Upper lobe of left lung (tissue), 6 donors: ENCODE data around the gene AZGP1. TPM values are rescaled to one million over a fixed set of nuclear protein-coding genes. Genes with fewer than 3 reads are reported as not detected.
"Not testable (repeated sequence)": the region's sequence is repeated elsewhere in the genome, so short reads cannot be mapped to it uniquely, and the experiment has no call there.

Source experiments
- ATAC-seq, 2 donors: fragments of 200-7000 bp; cut with Tn5 transposase; one replicate each; pipeline ENCODE4 v1.9.1; 2022; ENCODE audit warnings: mild to moderate bottlenecking in 2 of 2, moderate library complexity in 2 of 2; ENCODE audit not compliant: low FRiP score in 2 of 2
- DNase-seq, 2 donors: peaks; one replicate each; pipeline ENCODE4 v3.0.0-alpha.2; 2019 to 2020
- H3K27ac ChIP-seq, 4 donors: fragments of 200-600 bp; sonication (generic); one replicate each; pipeline ENCODE4 v1.5.1; 2016 to 2019
- H3K27me3 ChIP-seq, 4 donors: fragments of 200-600 bp; sonication (generic); one replicate each; pipeline ENCODE4 v1.5.1; 2017 to 2019
- H3K36me3 ChIP-seq, 4 donors: fragments of 200-600 bp; sonication (generic); one replicate each; pipeline ENCODE4 v1.5.1; 2016 to 2019
- H3K4me1 ChIP-seq, 4 donors: fragments of 200-600 bp; sonication (generic); one replicate each; pipeline ENCODE4 v1.5.1; 2018 to 2019
- H3K4me3 ChIP-seq, 4 donors: fragments of 200-600 bp; sonication (generic); one replicate each; pipeline ENCODE4 v1.5.1; 2017 to 2019; ENCODE audit warnings: mild to moderate bottlenecking in 2 of 4, moderate library complexity in 1 of 4
- H3K9me3 ChIP-seq, 4 donors: fragments of 200-600 bp; sonication (generic); one replicate each; pipeline ENCODE4 v1.5.1; 2018 to 2019
- EP300 ChIP-seq, 4 donors: sonication (generic); formaldehyde crosslinking; IDR thresholded peaks; one replicate each; pipeline ENCODE4 v1.5.1; 2017; ENCODE audit warnings: antibody characterized with exemption in 4 of 4, control low read depth in 2 of 4
- POLR2A ChIP-seq, 4 donors: fragments of 450-650 bp; IDR thresholded peaks; one replicate each; pipeline ENCODE4 v1.5.1; 2016 to 2017; ENCODE audit warnings: antibody characterized with exemption in 4 of 4, mild to moderate bottlenecking in 2 of 4
- POLR2AphosphoS5 ChIP-seq, 2 donors: sonication (generic); formaldehyde crosslinking; IDR thresholded peaks; one replicate each; pipeline ENCODE4 v1.5.1; 2017; ENCODE audit warnings: antibody characterized with exemption in 2 of 2
- WGBS, 2 donors: methylation state at CpG; one replicate each; pipeline ENCODE4 v1.1.5; 2017 to 2018; 5-methylcytosine and 5-hydroxymethylcytosine counted together
- total RNA-seq, 6 donors: library from RNA; depleted of rRNA in 4 of 6; stranded (reverse); fragments of >200 nt in 4 of 6; gene quantifications; one replicate each; pipeline versions ENCODE4 v1.1.0 to v1.2.1, GENCODE V29; 2016 to 2021
- TF ChIP-seq, protein P1 (sequence below), 6 experiments: fragments of 450-650 bp in 4 of 6; fragments of 200-600 bp in 2 of 6; sonication (generic) in 2 of 6; IDR thresholded peaks; one replicate each; pipeline ENCODE4 v1.5.1; 2016 to 2019; ENCODE audit warnings: antibody characterized with exemption in 6 of 6
- donor health status: DM: no; HTN: no; CAD: no; lungs with moderate emphysema.
- donor health status: DM: no; HTN: yes; CAD: no; lungs with severe emphysema.

Gene AZGP1
- total RNA-seq, 6 donors from 2014 or later = 2.3 to 35.6 (median 28.8) TPM

DNA sequence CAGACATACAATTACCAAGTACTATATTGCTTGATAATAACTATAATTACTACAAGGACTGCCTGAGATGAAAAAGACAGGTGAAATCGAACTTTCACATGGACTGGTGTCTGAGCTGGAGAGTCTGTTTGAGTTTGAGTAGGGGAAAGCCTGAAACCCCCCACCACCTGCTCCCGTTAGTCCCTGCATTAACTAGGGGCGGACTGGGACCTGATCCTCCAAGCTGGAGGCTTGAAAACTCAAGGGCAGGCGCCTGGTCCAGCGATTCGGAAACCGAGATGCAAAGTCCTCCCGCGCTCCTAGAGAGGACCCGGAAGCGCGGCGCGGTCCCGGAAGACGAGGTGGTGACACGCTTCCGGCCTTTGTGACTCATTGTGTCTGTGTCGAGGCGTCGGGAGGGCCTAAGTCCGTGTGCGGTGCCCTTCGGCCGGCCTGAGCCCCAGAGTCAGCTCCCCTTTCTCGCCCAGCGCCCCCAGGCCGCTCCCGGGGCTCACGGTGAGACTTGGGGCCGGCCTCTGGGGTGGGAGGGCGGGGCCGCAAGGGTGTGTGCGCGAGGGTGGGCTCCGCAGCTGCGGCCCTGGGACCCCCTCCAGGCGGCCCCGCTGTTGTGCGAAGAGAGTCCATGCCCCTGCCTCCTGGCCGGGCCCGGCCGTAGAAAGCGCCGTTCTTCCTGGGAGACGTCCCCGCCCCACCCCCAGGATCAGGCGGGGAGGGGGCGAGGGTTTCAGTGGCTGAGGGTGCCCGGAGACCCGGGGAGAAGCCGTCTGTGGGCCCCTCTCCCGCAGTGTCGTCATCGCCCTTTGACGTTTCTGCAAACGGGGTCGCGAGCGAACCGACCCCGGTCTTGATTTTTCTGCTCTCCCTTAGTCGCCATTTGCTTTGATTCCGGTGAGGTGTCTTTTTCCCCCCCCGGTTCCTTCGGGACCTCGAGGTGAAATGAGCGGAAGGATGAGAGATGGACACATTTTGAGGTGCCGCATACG is 39.7 kb upstream of the AZGP1 start, which contains the start of gene ZKSCAN1:
TSS of gene ZKSCAN1 (plus strand) at position 365 of the 983 bp plus-strand sequence. CDS start 7,911 bp downstream, outside the sequence.
- peak within 1 kb of the TSS; percentile 95 to 100 (median 99) for H3K27ac ChIP-seq
- no peaks in the 10 kb centered on the region for H3K27me3 ChIP-seq
- peaks cover 19 to 57% (median 40%) of the 10 kb centered on the region in 4 donors for H3K4me1 ChIP-seq
- no peaks in the 10 kb centered on the region for H3K9me3 ChIP-seq
- peak within 1 kb of the TSS; percentile 69 to 99 (median 92) for H3K4me3 ChIP-seq
- no peaks in the 10 kb centered on the region for H3K36me3 ChIP-seq
- WGBS, 2 donors = 3 to 8% methylated on average over 13 to 31 of the region's 70 CpGs
- DNase-seq (peak; percentile 92 to 95), ATAC-seq (peak; percentile 95 to 99)
- TF ChIP-seq POLR2AphosphoS5 (IDR thresholded peaks at IDR 0.05) (peak; percentile 95 to 98), EP300 (IDR thresholded peaks at IDR 0.05) (peak in 2 of 4 donors; percentile 10 to 32), POLR2A (IDR thresholded peaks at IDR 0.05) (peak in 3 of 4 donors; percentile 38 to 84 (median 70))
- TF ChIP-seq, protein P1, sequence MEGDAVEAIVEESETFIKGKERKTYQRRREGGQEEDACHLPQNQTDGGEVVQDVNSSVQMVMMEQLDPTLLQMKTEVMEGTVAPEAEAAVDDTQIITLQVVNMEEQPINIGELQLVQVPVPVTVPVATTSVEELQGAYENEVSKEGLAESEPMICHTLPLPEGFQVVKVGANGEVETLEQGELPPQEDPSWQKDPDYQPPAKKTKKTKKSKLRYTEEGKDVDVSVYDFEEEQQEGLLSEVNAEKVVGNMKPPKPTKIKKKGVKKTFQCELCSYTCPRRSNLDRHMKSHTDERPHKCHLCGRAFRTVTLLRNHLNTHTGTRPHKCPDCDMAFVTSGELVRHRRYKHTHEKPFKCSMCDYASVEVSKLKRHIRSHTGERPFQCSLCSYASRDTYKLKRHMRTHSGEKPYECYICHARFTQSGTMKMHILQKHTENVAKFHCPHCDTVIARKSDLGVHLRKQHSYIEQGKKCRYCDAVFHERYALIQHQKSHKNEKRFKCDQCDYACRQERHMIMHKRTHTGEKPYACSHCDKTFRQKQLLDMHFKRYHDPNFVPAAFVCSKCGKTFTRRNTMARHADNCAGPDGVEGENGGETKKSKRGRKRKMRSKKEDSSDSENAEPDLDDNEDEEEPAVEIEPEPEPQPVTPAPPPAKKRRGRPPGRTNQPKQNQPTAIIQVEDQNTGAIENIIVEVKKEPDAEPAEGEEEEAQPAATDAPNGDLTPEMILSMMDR (IDR thresholded peaks at IDR 0.05) = no peak

DNA sequence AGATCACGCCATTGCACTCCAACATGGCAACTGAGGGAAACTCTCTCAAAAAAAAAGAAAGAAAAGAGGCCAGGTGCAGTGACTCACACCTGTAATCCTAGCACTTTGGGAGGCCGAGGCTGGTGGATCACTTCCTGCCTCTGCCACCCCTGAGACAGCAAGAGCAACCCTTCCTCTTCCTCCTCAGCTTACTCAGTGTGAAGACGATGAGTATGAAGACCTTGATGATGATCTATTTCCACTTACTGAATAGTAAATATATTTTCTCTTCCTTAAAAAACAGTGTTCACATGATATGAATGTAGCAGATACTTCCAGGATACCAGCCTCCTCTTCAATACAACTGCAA is 37.5 kb upstream of the AZGP1 start:
- H3K4me1 ChIP-seq = peaks cover 15 to 39% (median 28%) of the 10 kb centered on the region in 4 donors
- no peak for TF ChIP-seq POLR2A (IDR thresholded peaks at IDR 0.05)
- TF ChIP-seq, protein P1 (IDR thresholded peaks at IDR 0.05) = no peak
- TF ChIP-seq EP300 (IDR thresholded peaks at IDR 0.05) = no peak
- no peak for TF ChIP-seq POLR2AphosphoS5 (IDR thresholded peaks at IDR 0.05)
- 54 to 61% methylated on average over 3 of the region's 3 CpGs for WGBS, 2 donors

DNA sequence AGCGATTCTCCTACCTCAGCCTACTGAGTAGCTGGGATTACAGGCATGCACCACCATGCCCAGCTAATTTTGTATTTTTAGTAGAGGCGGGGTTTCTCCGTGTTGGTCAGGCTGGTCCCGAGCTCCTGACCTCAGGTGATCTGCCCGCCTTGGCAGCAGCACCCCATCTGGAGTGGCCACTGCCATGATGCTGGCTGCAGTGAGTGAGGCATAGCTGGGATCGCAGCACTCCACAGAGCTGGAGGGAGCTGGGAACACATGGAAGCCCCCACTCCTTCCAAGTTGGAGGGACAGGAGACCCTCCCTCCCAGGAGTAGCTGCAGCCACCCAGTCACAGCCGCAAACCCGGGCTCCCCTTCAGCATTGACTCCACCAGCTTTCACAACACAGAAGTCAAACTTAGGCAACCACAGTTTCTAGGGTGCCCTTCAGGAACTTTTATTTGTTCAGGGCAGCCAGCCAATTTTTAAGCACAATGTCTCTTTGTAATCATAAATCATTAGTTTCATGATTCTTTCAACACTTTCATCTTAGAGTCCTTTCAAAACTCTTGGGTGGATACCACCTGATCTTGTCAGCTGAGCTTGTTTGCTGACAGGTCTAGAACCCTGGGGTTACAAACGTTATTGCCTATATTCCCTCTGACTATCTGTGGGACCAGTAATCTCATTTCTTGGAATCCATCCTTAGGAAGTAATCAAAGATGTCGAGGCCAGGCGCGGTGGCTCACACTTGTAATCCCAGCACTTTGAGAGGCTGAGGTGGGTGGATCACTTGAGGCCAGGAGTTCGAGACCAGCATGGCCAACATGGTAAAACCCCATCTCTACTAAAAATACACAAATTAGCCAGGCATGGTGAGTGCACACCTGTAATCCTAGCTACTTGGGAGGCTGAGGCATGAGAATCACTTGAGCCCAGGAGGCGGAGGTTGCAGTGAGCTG is 36.8 kb upstream of the AZGP1 start:
- WGBS, 2 donors = 57 to 59% methylated on average over 11 to 14 of the region's 14 CpGs
- H3K27ac ChIP-seq, H3K36me3 ChIP-seq, H3K27me3 ChIP-seq, H3K4me3 ChIP-seq, H3K9me3 ChIP-seq: not testable (repeated sequence)
- ATAC-seq (peak in 1 of 2 donors; percentile 35), DNase-seq (peak in 1 of 2 donors; percentile 65)
- H3K4me1 ChIP-seq = peaks cover 15 to 34% (median 25%) of the 10 kb centered on the region in 4 donors

More for the DNA sequence above, 37.5 kb upstream of the AZGP1 start:
- Histone ChIP-seq H3K36me3 (no peaks in the 10 kb centered on the region), H3K27ac (no peak overlapping the region), H3K27me3 (no peaks in the 10 kb centered on the region), H3K9me3 (no peaks in the 10 kb centered on the region), H3K4me3 (no peak overlapping the region)
- ATAC-seq = no peak
- DNase-seq = no peak

DNA sequence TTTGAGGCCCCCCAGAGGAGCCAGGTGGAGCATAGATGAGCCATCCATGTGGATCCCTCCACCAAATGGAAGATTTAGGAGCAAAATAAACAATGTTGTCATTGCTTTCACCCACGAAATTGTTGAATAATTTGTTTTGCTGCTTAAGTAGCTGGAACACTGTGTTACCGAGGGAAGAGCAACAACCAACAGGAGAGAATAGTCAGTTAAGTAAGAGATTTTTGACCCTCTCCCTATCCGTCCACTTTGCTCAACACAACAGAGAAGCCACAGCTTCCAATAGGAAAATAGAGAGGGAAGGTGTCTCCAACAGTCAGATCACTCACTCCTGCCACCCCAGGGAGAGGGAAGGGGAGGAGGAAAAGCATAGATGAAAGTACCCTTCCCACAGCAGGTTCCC is 35.7 kb upstream of the AZGP1 start:
- DNase-seq = no peak
- peaks cover 3 to 23% (median 13%) of the 10 kb centered on the region in 4 donors for H3K4me1 ChIP-seq
- H3K27me3 ChIP-seq = no peaks in the 10 kb centered on the region
- no peaks in the 10 kb centered on the region for H3K9me3 ChIP-seq
- no peak overlapping the region for H3K4me3 ChIP-seq
- ATAC-seq = no peak
- TF ChIP-seq POLR2AphosphoS5 (IDR thresholded peaks at IDR 0.05) (no peak), EP300 (IDR thresholded peaks at IDR 0.05) (no peak), POLR2A (IDR thresholded peaks at IDR 0.05) (no peak)
- TF ChIP-seq, protein P1 (IDR thresholded peaks at IDR 0.05) = no peak
- 60% methylated on average over 3 of the region's 3 CpGs for WGBS, 2 donors
- H3K27ac ChIP-seq = no peak overlapping the region
- no peaks in the 10 kb centered on the region for H3K36me3 ChIP-seq
